Body of pancreas (tissue), 4 donors: Measurements from ENCODE around the gene MFSD12. TPM values are rescaled to one million over a fixed set of nuclear protein-coding genes. Genes with fewer than 3 reads are reported as not detected.

ENCODE experiments used
- ATAC-seq: fragments of 150-250 bp; one replicate; pipeline ENCODE4 v1.9.1; 2016
- DNase-seq, 4 donors: peaks; one replicate each; pipeline ENCODE4 v3.0.0-alpha.2; 2019
- H3K27ac ChIP-seq, 4 donors: fragments of 200-600 bp; sonication (generic); 1 replicate in 3 of 4; 2 replicates in 1 of 4; pipeline versions ENCODE4 v1.5.1 to v1.6.1; 2016 to 2019; ENCODE audit warnings: mild to moderate bottlenecking in 1 of 4, mixed read lengths in 1 of 4, moderate library complexity in 1 of 4
- H3K27me3 ChIP-seq, 2 donors: fragments of 200-600 bp; sonication (generic); one replicate each; pipeline ENCODE4 v1.6.0; 2016; ENCODE audit warnings: mild to moderate bottlenecking in 1 of 2
- H3K36me3 ChIP-seq, 2 donors: fragments of 200-600 bp; sonication (generic); replicated peaks in 1 of 2; 2 replicates each; pipeline ENCODE4 v1.5.1; 2016; ENCODE audit warnings: low read depth in 2 of 2; ENCODE audit not compliant: insufficient read depth in 1 of 2
- H3K4me1 ChIP-seq: fragments of 200-600 bp; sonication (generic); one replicate; pipeline ENCODE4 v1.6.0; 2016
- H3K4me3 ChIP-seq, 2 donors: fragments of 200-600 bp; sonication (generic); 1 replicate in 1 of 2; 2 replicates in 1 of 2; pipeline ENCODE4 v1.5.1; 2016 to 2019
- H3K9me3 ChIP-seq, 3 donors: fragments of 200-600 bp; sonication (generic); 1 replicate in 2 of 3; 2 replicates in 1 of 3; pipeline ENCODE4 v1.5.1; 2016
- POLR2A ChIP-seq, 3 donors: fragments of 450-650 bp; IDR thresholded peaks; one replicate each; pipeline ENCODE4 v1.6.1; 2016; ENCODE audit warnings: antibody characterized with exemption in 3 of 3, mild to moderate bottlenecking in 2 of 3
- WGBS, 2 donors: methylation state at CpG; one replicate each; pipeline ENCODE4 v1.1.5; 2017; 5-methylcytosine and 5-hydroxymethylcytosine counted together
- intact Hi-C: fragments of 100-400 bp; cut with DNase I; formaldehyde crosslinking; loops from one replicate; pipeline ENCODE4 v1.15.1; 2023
- total RNA-seq, 2 donors: library from RNA; depleted of rRNA; stranded (reverse); fragments of >200 nt; gene quantifications; one replicate each; pipeline ENCODE4 v1.1.0, GENCODE V29; 2016
- TF ChIP-seq, protein P1 (sequence below), 7 experiments: fragments of 450-650 bp in 4 of 7; fragments of 200-600 bp in 3 of 7; sonication (generic) in 3 of 7; IDR thresholded peaks; one replicate each; pipeline ENCODE4 v1.5.1; 2016 to 2019; ENCODE audit warnings: antibody characterized with exemption in 7 of 7

The MFSD12 gene
- total RNA-seq, 2 donors from 2014 or later = 64.3 to 78.8 TPM

DNA sequence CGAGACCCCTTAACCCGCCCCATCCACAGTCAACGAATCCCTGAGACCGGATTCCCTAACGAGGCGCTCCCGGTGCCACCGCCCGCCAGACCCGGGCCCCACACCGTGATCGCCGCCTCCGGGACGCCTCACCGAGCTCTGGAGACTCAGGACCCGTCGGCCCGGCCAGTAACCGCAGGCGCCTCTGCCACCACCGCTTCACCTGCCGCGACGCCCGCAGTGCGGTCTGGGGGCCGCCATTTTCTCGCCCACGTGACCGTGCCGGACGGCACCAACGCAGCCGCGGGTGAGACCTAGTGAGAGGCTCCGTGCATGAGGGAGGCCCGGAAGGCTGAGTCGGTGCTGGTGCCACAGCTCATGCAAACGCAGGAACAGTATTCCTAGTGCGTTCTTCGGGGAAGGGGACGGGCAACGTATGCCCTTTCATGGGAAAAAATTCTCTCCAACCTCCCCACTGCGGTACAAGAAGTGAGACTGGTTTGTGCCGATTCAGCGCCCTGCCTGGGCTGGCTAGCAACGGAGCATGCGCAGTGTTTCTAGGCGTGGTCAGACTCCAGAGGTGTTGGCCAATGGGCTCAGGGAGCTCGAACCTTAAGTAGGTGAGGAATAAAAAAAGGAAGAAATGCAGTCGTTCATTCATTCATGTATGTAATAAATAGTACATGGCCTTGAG is 56.8 kb downstream of the MFSD12 start, which contains the start of gene DOHH:
DOHH (minus strand) TSS at position 246 of the 673 bp plus-strand sequence. CDS start 3,860 bp downstream, outside the sequence.
- Histone ChIP-seq H3K4me1 (peaks cover 25% of the 10 kb centered on the region), H3K36me3 (no peaks in the 10 kb centered on the region), H3K9me3 (no peaks in the 10 kb centered on the region), H3K4me3 (peak within 1 kb of the TSS; percentile 89 to 98), H3K27ac (peak within 1 kb of the TSS; percentile 88 to 99 (median 97)), H3K27me3 (no peaks in the 10 kb centered on the region)
- intact Hi-C loops = no loop called here
- peak; percentile 96 for ATAC-seq
- TF ChIP-seq POLR2A (IDR thresholded peaks at IDR 0.05) = peak in 2 of 3 donors; percentile 70 to 82
- TF ChIP-seq, protein P1, sequence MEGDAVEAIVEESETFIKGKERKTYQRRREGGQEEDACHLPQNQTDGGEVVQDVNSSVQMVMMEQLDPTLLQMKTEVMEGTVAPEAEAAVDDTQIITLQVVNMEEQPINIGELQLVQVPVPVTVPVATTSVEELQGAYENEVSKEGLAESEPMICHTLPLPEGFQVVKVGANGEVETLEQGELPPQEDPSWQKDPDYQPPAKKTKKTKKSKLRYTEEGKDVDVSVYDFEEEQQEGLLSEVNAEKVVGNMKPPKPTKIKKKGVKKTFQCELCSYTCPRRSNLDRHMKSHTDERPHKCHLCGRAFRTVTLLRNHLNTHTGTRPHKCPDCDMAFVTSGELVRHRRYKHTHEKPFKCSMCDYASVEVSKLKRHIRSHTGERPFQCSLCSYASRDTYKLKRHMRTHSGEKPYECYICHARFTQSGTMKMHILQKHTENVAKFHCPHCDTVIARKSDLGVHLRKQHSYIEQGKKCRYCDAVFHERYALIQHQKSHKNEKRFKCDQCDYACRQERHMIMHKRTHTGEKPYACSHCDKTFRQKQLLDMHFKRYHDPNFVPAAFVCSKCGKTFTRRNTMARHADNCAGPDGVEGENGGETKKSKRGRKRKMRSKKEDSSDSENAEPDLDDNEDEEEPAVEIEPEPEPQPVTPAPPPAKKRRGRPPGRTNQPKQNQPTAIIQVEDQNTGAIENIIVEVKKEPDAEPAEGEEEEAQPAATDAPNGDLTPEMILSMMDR (IDR thresholded peaks at IDR 0.05) = no peak
- 0% methylated on average over 8 to 52 of the region's 52 CpGs for WGBS, 2 donors
- peak; percentile 95 to 97 (median 96) for DNase-seq

DNA sequence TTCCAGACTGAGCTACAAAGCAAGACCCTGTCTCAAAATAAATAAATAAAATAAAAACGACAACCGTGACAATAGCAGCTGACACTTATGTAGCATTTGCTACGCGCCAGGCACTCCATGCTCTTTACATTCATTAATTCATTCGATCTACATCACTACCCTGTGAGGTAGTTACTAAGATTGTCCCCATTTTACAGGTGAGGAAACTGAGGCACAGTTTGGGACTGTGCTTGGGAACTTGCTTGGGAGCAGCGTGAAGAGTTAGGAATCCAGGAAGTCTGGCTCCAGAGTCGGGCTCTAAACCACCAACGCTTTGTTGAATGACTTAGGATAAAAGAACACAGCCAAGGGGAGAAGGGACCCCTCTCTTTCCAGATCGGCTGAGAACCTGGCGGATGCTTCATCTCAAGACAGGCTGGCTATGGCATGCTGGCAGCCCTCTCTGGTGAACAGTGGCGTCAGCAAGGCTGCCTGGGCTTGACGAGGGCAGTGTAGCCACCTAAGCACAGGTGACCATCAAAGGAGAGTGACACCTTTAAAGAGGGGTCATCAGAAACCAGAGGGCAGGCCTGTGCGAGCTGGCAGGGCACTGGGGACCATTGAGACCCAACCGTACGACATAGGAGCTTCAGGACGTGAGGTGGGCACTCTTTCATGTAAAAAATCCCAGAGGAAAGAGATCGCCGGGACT is 57.5 kb downstream of the MFSD12 start:
- TF ChIP-seq, protein P1 (IDR thresholded peaks at IDR 0.05) = no peak
- no peak for TF ChIP-seq POLR2A (IDR thresholded peaks at IDR 0.05)
- ATAC-seq = no peak
- H3K36me3 ChIP-seq = peaks cover 0 to 3% of the 10 kb centered on the region in 2 donors
- DNase-seq = no peak
- 13 to 31% methylated on average over 10 to 18 of the region's 18 CpGs for WGBS, 2 donors
- intact Hi-C loops = no loop called here
- H3K27ac ChIP-seq = peak overlapping the region in 3 of 4 donors; percentile 96 to 99 (median 98)
- H3K4me3 ChIP-seq = peak overlapping the region; percentile 89 to 98
- peaks cover 18% of the 10 kb centered on the region for H3K4me1 ChIP-seq
- H3K27me3 ChIP-seq = no peaks in the 10 kb centered on the region
- H3K9me3 ChIP-seq = no peaks in the 10 kb centered on the region

DNA sequence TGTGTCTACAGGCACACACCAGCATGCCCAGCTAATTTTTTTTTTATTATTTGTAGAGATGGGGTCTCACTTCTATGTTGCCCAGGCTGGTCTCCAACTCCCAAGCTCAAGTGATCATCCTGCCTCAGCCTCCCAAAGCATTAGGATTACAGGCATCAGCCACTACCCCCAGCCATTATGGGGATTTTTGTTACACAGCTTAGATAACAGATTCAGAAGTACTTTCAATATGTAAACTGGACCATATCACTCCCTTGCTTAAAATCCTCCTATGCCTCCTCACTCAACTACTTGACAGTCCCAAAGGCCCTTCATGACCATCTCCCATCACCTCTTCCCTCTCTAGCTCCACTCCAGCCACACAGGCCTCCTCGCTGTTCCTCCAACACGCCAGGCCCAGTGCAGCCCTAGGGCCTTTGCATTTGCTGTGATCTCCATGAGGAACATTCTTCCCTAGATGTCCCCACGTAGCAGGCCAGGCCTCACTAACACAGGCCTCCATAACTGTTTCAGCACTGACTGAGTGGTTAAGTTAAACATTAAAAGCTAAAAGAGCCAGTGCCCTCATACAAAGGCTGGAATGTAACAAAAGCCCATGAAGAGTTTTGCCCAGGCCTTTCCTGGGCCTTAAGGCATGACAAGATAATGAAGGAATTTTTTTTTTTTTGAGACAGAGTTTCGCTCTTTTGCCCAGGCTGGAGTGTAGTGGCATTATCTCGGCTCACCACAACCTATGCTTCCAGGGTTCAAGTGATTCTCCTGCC is 59.4 kb downstream of the MFSD12 start:
- H3K36me3 ChIP-seq = peaks cover 0 to 3% of the 10 kb centered on the region in 2 donors
- H3K27me3 ChIP-seq = no peaks in the 10 kb centered on the region
- 96 to 97% methylated on average over 5 of the region's 5 CpGs for WGBS, 2 donors
- DNase-seq (no peak), ATAC-seq (no peak)
- intact Hi-C loops = no loop called here
- no peak overlapping the region for H3K27ac ChIP-seq
- H3K9me3 ChIP-seq = no peaks in the 10 kb centered on the region
- H3K4me1 ChIP-seq = peaks cover 17% of the 10 kb centered on the region
- H3K4me3 ChIP-seq = no peak overlapping the region
- TF ChIP-seq POLR2A (IDR thresholded peaks at IDR 0.05) = no peak
- TF ChIP-seq, protein P1 (IDR thresholded peaks at IDR 0.05) = no peak

DNA sequence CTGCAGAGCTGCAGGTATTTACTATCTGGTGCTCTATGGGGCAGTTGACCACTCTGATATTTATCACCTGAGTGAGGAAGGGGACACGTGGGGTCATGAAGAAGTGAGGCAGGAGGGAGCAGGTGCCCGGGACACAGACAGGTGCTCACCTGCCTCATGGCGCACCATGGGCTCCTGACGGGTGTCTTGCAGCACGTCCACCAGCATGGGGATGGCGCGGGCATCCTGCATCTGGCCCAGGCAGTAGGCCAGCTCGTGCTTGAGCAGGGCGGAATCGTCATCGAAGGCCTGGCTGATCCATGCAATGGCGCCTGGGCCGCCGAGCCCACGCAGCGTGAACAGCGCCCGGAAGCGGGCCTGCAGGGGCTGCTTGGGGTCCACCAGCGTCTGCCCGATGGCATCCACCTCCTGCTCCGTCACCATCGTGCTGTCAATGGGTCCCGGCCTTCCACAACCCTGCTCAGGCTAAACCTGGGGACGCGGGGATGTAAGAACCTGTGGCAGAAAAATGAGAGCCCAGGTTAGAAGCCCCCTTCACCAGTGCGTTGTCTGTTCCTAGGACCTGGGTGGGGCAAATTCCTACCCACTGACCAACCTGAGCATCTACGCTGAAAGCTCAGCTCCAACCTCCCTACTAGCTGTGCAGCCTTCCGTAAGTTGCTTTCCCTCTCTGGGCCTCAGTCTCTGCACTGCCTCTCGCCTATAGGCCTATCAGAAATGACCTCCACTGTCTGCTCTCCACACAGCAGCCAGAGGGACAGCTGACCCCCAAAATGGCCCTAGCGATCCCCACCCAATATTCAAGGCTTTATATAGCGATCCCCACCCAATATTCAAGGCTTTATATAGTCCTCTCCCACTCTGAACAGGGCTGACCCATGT is 60.8 kb downstream of the MFSD12 start:
- DNase-seq = no peak
- TF ChIP-seq, protein P1 (IDR thresholded peaks at IDR 0.05) = no peak
- TF ChIP-seq POLR2A (IDR thresholded peaks at IDR 0.05) = no peak
- no peaks in the 10 kb centered on the region for H3K27me3 ChIP-seq
- H3K4me3 ChIP-seq = no peak overlapping the region
- intact Hi-C loops = no loop called here
- no peak for ATAC-seq
- H3K9me3 ChIP-seq = no peaks in the 10 kb centered on the region
- no peak overlapping the region for H3K27ac ChIP-seq
- WGBS, 2 donors = 88 to 97% methylated on average over 8 to 24 of the region's 32 CpGs
- H3K4me1 ChIP-seq = peaks cover 17% of the 10 kb centered on the region
- H3K36me3 ChIP-seq = peaks cover 0 to 3% of the 10 kb centered on the region in 2 donors
